Measurements from ENCODE around the gene STUB1. TPM values are rescaled to one million over a fixed set of nuclear protein-coding genes. Genes with fewer than 3 reads are reported as not detected.

Gene STUB1
- polyA plus RNA-seq, 1 donor, result 107 TPM

- no peak for DNase-seq
Measured at GRCh38 chr16:662095-662494, 18.1 kb upstream of the STUB1 start.

GRCh38 chr16:662597-662996 is 17.6 kb upstream of the STUB1 start:
- no peak for DNase-seq

GRCh38 chr16:666572-666971 is 13.6 kb upstream of the STUB1 start:
- no peak for DNase-seq

GRCh38 chr16:667113-667779 is 13.0 kb upstream of the STUB1 start:
- DNase-seq, result no peak

- peak; percentile 89 for DNase-seq
Measured at GRCh38 chr16:667780-668518, 12.3 kb upstream of the STUB1 start, which contains the start of gene RHOT2. RHOT2 (plus strand) TSS chr16:668132; CDS start chr16:668200, 68 bp downstream.

- DNase-seq, result no peak
Measured at GRCh38 chr16:668519-669171, 11.6 kb upstream of the STUB1 start.

- DNase-seq, result no peak
Measured at GRCh38 chr16:669666-670065, 10.5 kb upstream of the STUB1 start.

- no peak for DNase-seq
Measured at GRCh38 chr16:670485-671352, 9.5 kb upstream of the STUB1 start.

- no peak for DNase-seq
Measured at GRCh38 chr16:671353-672131, 8.7 kb upstream of the STUB1 start.

- DNase-seq, result no peak
Measured at GRCh38 chr16:672371-672770, 7.8 kb upstream of the STUB1 start.

- no peak for DNase-seq
Measured at GRCh38 chr16:672851-673250, 7.4 kb upstream of the STUB1 start.

- DNase-seq, result no peak
Measured at GRCh38 chr16:673399-673991, 6.7 kb upstream of the STUB1 start.

- DNase-seq, result no peak
Measured at GRCh38 chr16:674214-674881, 5.9 kb upstream of the STUB1 start.

- DNase-seq, result no peak
Measured at GRCh38 chr16:674968-675883, 5.0 kb upstream of the STUB1 start, which contains the start of gene RHBDL1. RHBDL1 (plus strand) TSS chr16:675671; CDS start chr16:675791, 120 bp downstream.

- DNase-seq, result no peak
Measured at GRCh38 chr16:675884-676564, 4.2 kb upstream of the STUB1 start.

- DNase-seq, result no peak
Measured at GRCh38 chr16:676565-676902, 3.7 kb upstream of the STUB1 start.

- no peak for DNase-seq
Measured at GRCh38 chr16:676913-677312, 3.3 kb upstream of the STUB1 start.

GRCh38 chr16:677316-678190 is 2.7 kb upstream of the STUB1 start:
- DNase-seq, result no peak

Measured in left kidney (tissue), 2 donors.